Kidney capillary endothelial cell (primary cell): ENCODE data around the gene FGGY.
"Not testable (repeated sequence)": the region's sequence is repeated elsewhere in the genome, so short reads cannot be mapped to it uniquely, and the experiment has no call there.

Source experiments
- DNase-seq: peaks from one replicate; pipeline ENCODE4 v3.0.0-alpha.2; 2018; ENCODE audit warnings: low spot score

The FGGY gene

GRCh38 chr1:59549066-59549837 lies 252.4 kb downstream of the FGGY start:
- DNase-seq = no peak

GRCh38 chr1:59549903-59550302 lies 253.0 kb downstream of the FGGY start:
- no peak for DNase-seq

DNA sequence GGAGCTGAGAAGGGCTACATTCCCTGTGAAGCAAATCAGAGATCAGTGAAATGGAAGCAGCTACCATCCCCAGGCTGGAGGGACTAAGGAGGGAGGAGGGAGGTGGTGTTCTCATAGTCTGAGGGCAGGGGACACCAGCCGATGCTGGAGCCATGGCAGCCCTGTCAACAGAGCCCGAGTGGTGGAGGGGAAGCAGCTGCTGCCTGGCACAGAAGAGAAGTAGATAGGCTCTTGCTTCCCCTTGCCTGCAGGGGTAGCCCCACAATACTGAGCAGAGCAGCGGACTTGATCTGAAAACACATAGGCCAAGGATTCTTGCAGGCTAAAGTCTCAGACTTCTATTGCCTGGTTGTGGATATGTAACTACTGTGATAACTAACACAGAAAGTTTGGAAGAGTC lies 255.1 kb downstream of the FGGY start:
- no peak for DNase-seq

- no peak for DNase-seq
These were observed 256.5 kb downstream of the FGGY start for GRCh38 chr1:59553371-59553770.

DNA sequence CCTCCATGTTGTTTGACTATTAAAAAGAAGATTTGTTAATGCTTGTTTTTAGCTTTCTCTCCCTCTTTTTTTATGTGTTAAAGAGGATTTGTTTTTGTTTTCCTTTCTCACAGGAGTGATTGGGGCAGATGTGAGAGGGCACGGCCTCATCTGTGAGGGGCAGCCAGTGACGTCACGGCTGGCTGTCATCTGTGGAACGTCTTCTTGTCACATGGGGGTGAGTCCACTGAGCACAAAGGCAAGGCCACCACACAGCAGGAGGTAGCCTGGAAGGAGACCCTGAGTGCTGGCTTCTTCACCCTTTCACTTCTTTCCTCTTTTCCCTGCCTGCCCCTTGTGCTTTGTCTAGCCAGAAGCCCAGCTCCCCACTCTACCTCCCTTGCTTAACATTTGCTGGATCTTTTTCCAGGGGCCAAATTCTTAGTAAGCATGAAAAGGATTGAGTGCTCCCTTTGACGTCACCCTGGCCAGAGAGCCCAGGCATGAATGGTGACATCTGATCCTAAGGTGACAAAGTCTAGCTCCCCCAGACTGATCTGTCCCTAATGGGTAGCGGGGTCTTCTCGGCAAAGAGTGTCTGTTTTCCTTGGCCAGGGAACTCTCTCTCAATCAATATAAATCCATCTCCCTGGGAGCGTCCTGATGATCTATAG lies 257.2 kb downstream of the FGGY start:
- DNase-seq = no peak

DNA sequence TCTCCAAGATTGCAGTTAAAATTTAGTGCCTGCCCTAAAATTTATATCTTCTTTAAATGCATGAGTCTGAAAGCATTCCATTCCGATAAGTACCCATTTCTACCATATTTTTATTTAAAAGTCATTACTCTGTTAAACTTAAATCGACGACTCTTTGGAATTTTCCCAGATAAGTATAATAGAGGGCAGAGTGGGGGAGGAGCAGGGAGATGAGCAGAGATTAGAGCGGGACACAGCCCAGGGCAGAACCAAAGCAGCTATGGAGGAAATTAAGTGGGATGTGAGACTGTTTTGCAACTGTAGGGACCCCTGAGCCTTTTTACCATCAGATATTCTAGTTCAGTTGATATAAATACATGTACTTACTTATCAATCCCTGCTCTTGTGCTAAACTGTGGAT lies 257.9 kb downstream of the FGGY start:
- DNase-seq = no peak

- DNase-seq = no peak
These were observed 259.5 kb downstream of the FGGY start for GRCh38 chr1:59556398-59556797.

GRCh38 chr1:59556802-59557548 lies 260.1 kb downstream of the FGGY start:
- DNase-seq = no peak

DNA sequence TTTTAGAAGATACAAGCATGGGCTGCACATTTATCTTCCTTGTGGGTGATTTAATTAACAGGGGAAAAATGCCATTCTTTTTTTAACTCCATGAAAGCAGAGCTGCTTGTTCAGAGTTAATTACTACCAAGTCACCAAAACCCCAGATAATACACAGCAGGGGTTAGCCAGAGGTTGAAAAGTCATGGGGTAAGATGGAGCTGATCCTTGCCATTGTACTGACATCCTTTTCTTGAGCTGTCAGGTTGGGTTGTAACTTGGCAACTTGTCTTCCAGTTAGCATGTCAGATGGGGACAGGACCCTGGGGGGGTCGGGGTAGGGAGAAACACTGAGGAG lies 260.6 kb downstream of the FGGY start:
- DNase-seq = no peak

DNA sequence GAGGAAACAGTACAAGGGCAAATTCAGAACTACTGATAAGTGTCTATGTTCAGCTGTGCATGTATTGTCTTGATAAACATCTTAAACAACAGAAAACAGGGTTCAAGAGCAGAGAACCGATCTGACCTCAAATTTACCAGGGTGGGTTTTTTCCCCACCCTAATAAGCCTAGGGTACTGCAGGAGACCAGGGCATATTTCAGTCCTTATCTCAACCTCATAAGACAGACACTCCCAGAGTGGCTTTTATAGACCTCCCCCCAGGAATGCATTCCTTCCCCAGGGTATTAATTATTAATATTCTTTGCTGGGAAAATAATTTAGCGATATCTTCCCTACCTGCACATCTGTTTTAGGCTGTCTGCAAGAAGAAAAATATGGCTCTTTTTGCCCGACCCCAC lies 261.7 kb downstream of the FGGY start:
- DNase-seq = not testable (repeated sequence)

DNA sequence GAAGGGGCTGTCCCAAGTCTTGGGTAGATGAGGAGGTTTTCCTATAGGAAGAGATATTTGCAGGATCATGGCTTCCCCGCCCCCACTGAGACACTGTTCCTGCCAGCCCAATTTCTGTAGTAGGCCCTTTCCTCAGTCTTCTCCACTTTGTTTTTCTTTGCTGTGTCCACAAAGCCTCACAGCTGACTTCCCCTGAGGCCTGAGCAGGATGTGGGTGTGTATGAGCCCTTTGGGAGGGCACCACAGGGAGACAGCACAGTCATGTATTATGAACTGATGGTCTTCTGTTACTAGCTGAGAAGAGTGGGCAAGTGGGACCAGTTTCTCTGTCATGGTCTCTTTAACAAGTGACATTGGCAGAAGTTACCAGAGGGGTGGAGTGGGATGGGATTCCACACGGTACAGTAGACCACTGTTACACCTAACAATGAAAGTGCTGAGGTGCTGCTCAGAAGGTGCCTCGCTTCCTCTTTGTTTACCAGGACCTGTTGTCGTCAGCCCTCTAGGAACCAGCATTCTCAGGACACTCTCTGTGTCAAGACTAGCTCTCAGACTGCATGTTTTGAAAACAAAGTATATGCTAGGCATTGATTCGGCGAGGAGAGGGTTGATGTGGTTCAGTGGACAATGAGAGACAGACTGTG lies 264.0 kb downstream of the FGGY start:
- no peak for DNase-seq

DNA sequence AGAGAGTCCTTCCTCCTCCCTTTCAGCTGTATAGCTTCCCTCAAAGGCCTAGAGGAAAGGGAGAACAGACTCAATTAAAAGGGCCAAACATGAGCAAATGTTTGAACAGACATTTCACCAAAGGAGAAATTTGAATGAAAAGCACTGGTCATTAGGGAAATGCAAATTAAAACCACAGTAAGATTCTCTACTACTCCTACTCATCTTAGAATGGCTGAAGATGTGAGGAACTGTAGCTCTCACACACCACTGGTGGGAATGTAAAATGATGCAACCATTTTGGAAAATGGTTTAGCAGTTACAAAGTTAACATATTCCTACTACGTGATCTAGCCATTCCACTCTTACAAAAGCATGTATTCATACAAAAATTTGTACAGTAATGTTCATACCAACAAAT lies 264.9 kb downstream of the FGGY start:
- DNase-seq = no peak

- no peak for DNase-seq
These were observed 267.4 kb downstream of the FGGY start for GRCh38 chr1:59564192-59564891.

- no peak for DNase-seq
These were observed 268.9 kb downstream of the FGGY start for GRCh38 chr1:59565611-59566410.

- DNase-seq = no peak
These were observed 271.5 kb downstream of the FGGY start for GRCh38 chr1:59568158-59568935.

DNA sequence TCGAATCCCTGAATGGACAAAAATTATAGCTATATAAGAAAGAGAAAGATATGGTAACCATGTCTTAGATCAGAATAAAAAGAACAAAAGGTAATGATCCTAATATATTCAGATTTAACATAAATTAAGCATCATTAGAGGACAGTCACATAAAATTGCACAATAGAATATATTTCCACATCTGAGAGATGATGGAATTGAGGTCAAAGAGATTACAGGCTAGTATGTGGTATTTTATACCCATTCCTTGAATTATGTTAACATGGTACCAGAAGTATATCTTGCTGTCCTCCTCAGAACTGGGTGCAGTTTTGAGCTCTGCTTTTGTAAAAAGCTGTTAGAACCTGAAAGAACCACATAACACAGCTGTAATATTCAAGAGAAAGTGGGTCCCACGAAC lies 272.3 kb downstream of the FGGY start:
- DNase-seq = no peak

- DNase-seq = peak; percentile 1
These were observed 273.6 kb downstream of the FGGY start for GRCh38 chr1:59570524-59570923.

GRCh38 chr1:59574085-59574484 lies 277.2 kb downstream of the FGGY start:
- no peak for DNase-seq

GRCh38 chr1:59577774-59578173 lies 280.9 kb downstream of the FGGY start:
- DNase-seq = no peak

- DNase-seq = no peak
These were observed 282.3 kb downstream of the FGGY start for GRCh38 chr1:59579222-59579621.
